ENCODE results near the gene ANAPC1.
"Not testable (repeated sequence)": the region's sequence is repeated elsewhere in the genome, so short reads cannot be mapped to it uniquely, and the experiment has no call there.

The ANAPC1 gene, protein sequence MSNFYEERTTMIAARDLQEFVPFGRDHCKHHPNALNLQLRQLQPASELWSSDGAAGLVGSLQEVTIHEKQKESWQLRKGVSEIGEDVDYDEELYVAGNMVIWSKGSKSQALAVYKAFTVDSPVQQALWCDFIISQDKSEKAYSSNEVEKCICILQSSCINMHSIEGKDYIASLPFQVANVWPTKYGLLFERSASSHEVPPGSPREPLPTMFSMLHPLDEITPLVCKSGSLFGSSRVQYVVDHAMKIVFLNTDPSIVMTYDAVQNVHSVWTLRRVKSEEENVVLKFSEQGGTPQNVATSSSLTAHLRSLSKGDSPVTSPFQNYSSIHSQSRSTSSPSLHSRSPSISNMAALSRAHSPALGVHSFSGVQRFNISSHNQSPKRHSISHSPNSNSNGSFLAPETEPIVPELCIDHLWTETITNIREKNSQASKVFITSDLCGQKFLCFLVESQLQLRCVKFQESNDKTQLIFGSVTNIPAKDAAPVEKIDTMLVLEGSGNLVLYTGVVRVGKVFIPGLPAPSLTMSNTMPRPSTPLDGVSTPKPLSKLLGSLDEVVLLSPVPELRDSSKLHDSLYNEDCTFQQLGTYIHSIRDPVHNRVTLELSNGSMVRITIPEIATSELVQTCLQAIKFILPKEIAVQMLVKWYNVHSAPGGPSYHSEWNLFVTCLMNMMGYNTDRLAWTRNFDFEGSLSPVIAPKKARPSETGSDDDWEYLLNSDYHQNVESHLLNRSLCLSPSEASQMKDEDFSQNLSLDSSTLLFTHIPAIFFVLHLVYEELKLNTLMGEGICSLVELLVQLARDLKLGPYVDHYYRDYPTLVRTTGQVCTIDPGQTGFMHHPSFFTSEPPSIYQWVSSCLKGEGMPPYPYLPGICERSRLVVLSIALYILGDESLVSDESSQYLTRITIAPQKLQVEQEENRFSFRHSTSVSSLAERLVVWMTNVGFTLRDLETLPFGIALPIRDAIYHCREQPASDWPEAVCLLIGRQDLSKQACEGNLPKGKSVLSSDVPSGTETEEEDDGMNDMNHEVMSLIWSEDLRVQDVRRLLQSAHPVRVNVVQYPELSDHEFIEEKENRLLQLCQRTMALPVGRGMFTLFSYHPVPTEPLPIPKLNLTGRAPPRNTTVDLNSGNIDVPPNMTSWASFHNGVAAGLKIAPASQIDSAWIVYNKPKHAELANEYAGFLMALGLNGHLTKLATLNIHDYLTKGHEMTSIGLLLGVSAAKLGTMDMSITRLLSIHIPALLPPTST (N-terminal part only)

DNA sequence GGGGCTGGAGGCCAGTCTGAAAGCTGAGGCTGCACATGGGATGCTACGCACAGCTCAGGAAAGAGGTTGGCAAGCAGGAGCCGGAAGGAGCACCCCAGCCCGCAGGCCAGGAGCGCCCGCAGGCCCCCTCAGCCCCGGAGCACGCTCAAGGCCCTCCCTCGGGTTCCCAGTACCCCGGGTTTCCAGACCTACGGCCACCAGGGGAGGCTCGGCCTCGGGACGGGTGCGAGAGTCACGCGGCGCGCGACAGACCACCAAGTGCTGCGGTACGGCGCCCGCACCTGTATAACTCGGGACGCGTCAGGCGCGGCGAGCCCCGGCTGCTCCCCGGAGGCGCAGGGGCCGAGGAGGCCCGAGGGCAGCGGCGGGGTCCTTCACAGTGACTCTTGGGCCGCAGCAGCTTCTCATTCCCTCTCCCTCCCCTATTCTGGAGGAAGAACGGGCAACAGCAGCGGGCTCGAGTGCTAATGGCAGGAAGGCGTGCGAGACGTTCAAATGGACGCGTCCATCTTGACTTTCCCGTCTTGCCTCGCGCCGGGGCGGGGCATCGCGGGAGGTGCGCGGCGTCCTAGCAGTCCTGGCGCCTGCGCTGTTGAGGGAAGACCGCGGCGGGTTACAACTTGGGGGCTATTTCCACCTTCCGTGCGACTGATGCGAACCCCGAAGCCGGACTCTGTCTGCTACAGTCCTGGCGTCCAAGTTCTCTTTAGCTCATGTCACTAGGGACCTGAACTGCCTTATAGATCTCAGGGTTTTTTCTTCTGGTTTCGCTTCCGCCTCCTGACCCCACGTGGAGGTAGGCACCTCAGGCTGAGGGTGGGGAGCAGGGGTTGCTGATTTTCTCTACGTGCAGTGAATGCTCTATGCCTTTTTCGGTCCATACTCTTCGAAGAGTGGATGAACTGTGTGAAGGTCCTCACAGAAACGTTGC is at the start of gene ANAPC1:
ANAPC1 (minus strand) TSS at position 533 of the 931 bp plus-strand sequence. CDS start 3,368 bp downstream, outside the sequence.
- DNase-seq = peak; percentile 89

DNA sequence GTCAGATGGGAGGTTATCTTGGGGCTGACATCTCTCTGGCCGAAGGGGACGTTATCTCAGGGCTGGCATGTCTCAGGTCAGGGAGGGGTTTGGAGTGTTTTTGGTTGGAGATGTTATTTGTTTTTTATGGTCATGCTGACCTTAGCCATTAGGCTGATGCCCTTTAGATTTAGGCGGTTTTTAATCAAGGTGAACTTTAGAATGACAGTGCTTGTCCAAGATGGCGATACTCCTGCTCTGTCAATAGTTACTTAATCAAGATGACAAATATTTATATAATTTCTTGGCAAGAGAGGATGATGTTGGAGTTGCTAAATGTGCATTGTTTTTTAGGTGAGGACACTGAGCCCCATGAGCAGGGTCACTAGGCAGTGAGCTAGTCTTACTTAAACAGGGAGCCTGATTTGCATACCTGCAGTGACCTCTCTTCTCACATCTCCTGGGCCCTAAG is 48.9 kb upstream of the ANAPC1 start:
- no peak for DNase-seq

DNA sequence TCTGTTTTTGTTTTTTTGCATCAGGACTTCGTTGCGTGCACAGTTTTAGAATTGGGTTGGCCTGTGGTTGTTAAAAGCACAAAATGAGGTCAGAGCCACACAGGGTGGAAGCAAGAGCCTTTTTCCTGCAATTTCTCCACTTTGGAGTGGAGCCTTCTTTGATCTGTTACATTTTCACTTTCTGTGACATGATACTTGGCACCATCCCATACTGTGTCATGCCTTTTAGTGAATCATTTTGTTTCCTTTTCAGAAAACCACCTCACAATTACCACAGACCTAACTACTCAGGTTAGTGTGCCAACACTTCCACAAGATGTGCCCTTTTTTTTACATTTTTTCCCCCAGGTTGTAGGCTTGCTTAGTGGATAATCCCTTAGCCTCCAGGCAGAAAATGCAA is 46.9 kb upstream of the ANAPC1 start:
- DNase-seq = no peak

DNA sequence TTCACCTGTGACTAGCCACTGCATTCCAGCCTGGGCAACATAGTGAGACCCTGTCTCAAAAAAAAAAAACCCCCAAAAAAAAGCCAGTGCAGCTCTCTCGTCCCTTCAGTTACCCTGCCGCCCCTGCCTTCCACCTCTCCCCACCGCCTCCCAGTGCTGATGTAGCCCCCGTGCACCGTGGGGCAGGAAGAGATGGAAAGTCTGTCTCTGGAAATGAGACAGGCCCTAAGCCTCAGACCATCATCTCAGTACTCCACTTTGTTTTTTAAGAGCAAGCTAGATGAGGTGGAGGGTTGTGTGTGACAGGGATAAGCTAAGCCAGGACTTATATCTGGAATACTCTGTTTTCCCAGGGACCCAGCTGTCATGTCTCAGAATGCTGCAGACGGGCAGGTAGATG is 46.4 kb upstream of the ANAPC1 start:
- no peak for DNase-seq

DNA sequence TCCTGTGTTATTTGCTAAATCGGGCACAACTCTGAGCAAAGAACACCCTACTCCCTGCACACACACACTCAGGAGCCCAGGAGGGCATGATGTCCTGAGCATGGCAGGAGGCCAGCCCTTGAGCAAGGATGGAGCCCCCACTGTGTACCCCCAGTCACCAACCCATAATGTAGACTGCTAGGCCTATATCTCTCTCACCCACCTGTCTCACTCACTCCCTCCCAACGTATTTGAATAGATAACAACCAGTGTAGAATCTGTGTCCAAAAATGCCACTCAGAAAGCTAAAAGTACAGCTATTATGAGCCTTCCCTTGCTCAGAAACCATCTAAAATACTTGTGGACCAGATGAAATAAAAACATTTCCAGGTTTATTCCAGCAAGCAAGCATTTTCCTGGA is 43.7 kb upstream of the ANAPC1 start:
- DNase-seq = no peak

DNA sequence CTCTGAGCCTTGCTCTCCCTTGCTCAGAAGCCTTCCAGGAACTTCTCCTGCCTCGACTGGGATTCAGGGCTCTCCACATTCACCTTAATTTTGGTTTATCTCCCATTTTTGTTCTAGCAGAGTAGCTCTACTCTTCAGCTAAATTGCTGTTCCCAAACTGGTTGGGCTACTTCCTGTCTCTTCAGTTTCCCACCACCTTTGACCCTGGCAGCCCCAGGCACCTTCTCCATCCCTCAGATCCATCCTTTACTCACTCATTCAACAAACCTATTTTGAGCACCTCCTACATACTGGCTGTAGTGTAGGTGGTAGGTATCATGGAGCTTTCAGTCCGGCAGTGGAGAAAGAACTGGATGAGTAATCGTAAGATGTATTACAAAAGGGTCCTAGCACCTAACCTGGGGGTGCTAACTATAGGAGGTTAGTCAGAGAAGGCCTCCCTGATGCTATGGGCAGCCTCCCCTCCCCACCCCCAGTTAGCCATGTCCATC is 40.7 kb upstream of the ANAPC1 start:
- no peak for DNase-seq

DNA sequence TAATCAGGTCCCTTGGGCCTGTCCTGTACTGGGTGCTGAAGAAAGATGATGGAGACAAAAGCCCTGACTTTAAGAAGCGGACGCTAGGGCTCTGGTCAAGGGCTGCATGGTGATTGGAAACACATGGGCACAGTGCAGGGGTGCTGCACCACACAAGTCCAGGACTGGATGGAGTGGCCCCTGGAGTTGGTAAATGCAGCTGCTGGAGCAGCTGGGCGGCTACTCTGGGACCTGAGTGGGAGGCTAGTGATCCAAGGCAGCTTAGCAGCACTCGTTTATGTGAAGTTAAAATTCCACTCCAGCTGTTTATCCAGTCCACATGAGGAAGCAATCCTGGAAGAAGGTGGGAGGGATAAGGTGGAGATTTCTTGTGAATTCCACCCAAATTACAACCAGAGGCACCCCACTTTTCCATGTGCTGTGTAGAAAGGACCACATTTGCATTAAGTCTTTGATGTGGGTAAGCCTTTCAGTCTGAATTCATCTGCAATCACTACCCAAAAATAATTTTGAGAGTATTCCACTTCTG is 39.3 kb upstream of the ANAPC1 start:
- DNase-seq = peak; percentile 66

DNA sequence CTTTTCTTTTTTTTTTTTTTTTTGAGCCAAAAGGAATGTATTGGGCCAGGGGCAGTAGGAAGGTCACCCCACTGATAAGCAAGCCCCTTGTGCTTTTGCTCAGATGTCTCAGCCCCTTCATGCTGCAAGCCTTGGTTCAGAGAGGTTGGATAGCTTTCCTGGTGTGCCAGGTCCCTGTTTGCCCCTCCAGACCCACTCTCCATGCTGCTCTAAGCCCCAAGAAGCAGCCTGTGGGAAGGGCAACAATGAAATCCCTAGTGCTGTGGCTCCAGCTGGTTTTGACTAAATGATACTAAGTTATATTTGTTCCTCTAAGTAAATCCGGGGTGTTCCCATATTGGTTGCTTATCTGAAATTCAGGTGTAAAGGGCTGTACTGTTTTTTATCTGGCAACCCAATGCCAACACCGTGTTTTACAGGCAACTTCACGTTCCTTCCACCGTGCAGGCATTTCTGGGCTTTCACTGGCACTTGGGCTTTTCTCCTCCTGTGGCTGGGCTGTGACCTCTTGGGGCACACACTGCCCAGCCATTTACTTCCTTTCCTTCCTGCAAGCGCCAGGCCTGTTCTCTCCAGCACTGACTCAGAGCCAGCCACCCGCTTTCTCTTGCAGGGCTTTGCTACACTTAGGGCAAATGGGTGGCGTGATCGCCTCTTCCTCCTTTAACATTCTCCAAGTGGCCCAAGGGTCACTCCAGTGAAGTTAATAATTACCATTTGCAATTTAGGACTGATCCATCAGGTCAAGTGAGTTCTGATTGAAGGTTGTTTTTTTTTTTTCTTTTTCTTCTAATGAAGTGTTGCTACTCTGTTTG is 36.0 kb upstream of the ANAPC1 start:
- no peak for DNase-seq

DNA sequence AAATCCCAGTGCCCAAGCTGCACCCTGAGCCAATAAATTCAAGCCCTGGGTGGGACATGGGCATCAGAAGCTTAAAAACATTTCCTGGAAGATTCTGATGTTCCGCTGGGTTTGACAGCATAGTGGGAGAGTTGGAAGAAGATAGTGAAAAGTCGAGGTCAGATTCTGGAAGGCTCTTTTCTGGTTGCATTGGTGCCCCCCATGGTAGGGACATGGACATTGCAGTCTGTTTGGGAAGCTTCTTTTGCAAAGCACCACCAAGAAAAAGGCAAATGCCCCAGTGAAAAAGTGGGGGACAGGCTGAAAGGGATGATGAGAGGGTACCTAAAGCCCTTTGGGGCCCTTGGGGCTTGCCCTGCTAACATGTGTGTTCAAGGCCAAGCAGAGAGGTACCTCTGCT is 35.4 kb upstream of the ANAPC1 start:
- no peak for DNase-seq

DNA sequence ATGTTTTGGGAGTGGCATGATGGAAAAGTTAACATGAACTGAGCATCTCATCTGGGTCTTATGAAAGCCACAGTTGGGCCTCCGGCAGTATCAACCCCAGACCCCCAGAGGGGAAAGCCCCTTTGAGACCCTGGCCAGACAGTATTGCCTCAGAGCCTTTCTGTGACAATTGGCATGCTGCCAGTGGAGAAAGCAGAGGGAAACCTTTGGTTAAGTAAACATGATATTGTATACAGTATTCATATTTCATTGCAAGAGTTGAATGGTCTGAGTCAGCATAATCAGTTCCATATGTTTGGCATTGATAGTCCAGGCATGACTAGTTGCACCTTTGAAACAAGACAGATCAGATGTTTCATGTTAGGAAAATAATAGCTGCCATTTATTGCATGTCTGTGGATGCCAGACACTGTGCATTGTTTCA is 34.4 kb upstream of the ANAPC1 start:
- DNase-seq = peak; percentile 62

DNA sequence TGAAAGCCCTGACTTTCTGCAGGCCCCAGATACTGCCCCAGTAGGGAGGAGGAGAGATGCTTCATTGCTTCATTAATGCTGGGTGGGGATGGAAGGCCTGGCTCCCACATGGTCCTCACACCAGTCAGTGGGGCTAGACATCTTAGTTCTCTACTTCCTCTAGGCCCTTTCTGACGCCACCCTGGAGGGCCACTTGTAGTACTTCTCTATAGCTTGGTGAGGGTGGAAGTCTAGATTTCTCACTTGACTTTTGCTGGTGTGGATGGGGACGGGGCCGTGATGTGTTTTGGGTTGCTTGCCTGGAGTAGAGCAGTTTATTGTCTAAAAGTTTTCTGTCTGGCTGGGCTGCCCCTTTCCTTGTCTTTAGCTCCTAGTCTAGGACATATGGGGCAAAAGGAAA is 33.1 kb upstream of the ANAPC1 start:
- DNase-seq = no peak

DNA sequence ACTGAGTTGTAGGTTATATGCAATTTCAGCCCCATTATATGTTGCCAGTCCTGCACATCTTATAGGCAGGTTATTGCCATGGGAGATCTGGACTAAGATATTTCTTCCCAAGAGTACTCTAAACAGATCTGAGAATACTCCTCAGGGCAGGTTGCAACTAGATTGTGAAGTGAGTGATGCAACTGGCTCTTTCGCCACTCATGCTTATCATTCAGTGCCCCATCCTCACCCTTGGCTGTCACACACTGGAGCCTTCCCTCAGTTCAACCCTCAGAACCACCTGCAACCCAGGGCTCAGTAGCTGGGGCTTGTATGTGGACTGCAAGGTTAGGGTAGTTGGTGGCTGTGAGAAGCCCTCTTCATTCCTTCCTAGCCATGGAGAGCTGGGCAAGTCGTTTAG is 28.6 kb upstream of the ANAPC1 start:
- DNase-seq = no peak

DNA sequence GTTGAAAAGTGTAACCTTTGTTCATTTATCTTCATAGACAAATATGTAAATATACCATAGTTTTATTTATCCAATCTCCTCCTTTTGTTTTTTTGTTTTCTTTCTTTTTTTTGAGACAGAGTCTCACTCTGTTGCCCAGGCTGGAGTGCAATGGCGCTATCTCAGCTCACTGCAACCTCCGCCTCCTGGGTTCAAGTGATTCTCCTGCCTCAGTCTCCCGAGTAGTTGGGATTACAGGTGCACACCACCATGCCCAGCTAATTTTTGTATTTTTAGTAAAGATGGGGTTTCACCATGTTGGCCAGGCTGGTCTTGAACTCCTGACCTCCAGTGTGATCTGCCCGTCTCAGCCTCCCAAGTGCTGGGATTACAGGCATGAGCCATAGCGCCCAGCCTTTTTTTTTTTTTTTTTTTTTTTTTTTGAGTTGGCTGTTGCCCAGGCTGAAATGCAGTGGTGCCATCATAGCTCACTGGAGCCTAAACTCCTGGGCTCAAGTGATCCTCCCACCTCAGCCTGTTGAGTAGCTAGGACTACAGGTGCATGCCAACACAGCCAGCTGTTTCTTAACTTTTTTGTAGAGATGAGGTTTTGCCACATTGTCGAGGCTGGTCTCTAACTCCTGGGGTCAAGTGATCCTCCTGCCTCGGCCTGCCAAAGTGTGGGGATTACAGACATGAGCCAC is 27.4 kb upstream of the ANAPC1 start:
- DNase-seq = not testable (repeated sequence)

DNA sequence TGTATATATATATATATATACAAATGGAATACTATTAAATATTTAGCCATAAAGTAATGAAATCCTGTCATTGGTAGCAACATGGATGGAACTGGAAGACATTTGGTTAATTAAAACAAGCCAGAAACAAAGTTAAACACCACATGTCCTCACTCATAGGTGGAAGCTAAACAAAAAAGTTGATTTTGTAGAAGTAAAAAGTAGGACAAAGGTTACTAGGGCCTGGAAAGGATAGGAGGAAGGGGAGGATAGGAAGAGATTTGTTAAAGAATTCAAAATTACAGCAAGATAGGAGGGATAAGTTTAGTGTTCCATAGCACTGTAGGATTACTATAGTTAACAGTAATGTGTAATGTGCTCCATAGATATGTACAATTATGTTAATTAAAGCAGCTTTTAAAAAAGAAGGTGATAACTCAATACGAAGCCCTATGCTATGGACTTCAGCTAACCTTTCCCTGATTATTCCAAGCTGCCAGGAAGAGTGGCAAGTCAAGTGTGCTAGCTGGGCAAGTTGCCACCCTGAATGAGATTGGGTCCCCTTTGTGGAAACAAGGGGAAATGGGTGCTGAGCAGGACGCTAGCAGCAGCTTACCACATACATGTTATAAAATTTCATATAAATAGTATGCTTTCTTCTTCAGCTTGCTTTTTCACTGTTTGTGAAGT is 26.8 kb upstream of the ANAPC1 start:
- DNase-seq = no peak

DNA sequence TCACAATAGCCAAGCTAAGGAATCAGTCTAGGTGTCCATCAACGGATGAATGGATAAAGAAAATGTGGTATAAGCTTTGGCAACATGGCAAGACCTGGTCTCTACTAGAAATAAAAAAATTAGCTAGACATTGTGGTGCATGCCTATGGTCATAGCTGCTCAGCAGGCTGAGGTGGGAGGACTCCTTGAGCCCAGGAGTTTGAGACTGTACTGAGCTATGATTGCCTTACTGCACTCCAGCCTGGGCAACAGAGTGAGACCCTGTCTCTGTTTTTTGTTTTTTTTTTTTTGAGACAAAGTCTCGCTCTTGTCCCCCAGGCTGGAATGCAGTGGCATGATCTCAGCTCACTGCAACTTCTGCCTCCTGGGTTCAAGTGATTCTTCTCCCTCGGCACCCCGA is 26.0 kb upstream of the ANAPC1 start:
- not testable (repeated sequence) for DNase-seq

DNA sequence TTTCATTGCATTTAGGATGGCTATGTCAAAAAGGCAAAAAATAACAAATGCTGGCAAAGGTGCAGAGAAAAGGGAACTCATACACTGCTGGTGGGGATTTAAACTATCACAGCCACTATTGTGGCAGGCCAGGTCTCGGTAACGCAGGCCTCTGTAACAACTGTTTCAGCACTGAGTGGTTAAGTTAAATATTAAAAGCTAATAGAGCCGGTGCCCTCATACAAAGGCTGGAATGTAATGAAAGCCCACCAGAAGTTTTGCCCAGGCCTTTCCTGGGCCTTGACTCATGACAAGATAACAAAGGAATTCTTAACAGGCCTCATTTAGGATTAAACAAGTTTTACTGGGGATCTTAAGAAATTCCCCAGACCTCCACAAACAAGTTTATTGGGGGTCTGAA is 25.1 kb upstream of the ANAPC1 start:
- DNase-seq = no peak

DNA sequence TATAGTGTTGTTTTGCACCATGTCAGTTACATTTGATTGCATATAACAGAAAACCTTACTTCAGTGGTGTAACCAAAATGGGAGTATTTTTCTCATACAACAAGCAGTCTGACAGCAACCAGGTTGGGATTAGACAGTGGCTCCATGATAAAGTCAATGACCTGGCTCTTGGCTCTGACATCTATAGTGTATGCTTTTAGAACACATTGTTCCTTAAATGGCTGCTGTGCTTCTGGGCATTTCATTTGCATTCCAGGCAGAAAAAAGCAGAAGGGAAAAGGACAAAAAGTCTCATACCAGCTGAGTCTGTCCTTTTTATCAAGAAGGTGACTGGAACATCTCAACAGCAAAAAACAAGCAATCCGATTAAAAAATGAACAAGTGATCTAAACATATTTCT is 24.6 kb upstream of the ANAPC1 start:
- DNase-seq = no peak

DNA sequence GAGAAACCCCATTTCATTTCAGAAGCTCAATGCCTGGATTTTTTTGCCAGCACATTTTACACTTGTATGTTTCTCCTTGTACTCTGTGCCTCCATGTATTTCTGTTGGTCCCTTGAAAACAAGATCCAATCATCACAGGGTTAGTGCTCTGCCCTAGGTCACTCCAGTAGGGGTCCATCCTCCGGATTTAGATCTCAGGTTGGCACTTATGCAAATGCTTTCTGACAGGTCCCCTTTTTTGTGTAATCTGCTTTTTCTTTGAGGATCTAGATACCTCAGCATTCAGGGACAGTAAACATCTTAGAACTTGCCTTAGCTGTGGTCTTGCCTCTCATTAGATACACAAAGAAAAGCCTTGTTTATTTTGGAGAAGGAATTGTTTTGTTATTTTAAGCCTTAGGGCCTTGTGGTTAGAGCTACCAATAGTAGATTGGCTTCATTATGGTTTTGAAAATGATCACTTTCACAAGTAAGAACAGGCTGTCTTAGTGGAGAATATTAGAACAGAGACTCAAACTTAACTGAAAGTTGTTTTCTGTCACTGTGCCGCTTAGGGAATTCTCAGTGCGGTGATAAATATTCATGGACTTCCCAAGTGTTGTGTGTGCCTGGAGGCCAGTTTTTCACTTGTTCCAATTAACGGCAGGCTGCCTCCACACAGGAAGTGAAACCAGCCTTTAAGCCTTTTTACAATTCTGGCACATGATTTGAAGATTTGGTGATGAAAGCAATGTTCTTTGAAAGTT is 22.2 kb upstream of the ANAPC1 start:
- DNase-seq = no peak

DNA sequence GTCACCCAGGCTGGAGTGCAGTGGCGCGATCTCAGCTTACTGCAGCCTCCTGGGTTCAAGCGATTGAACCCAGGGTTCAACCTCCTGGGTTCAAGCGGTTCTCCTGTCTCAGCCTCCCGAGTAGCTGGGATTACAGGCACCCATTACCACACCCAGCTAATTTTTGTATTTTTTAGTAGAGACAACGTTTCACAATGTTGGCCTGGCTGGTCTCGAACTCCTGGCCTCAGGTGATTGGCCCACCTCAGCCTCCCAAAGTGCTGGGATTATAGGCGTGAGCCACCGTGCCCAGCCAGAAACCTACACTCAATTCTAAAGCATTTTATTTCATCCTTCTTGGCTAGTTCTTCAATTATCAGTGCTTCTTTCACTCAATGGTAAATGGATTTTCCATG is 21.5 kb upstream of the ANAPC1 start:
- not testable (repeated sequence) for DNase-seq
